ELR (cell line): Measurements from ENCODE around the gene CYSLTR2.
A peak's percentile ranks its signal among the peaks of the same experiment; 100 is the strongest.

Source experiments
- DNase-seq: peaks from one replicate; pipeline ENCODE4 v3.0.0-alpha.2; 2015; ENCODE audit warnings: low read depth

Gene CYSLTR2, protein sequence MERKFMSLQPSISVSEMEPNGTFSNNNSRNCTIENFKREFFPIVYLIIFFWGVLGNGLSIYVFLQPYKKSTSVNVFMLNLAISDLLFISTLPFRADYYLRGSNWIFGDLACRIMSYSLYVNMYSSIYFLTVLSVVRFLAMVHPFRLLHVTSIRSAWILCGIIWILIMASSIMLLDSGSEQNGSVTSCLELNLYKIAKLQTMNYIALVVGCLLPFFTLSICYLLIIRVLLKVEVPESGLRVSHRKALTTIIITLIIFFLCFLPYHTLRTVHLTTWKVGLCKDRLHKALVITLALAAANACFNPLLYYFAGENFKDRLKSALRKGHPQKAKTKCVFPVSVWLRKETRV

DNA sequence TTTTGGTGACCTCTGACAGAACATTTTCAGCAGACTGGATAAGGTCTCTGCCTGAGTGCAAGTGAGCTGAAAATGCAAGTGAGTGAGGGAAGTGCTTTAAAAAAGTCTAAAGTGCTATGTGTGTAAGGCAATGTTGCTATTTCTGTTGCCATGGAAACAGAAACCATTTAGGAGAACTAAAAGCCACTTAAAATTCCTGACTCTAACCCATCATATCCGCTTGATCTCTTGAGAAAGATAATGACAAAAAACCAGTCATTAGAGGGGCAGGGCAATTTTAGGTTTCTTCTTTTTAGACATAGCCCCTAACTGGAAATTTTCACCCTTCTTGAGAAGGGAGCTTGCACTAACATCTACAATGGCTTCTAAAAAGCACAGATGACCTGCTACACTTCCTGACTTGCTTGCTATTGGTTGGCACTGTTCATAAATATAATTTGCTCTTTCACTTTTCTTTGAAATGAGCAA lies at the start of gene CYSLTR2:
CYSLTR2 (plus strand) TSS at position 458 of the 468 bp plus-strand sequence. CDS start 52,889 bp downstream, outside the sequence.
- DNase-seq, result peak; percentile 35

DNA sequence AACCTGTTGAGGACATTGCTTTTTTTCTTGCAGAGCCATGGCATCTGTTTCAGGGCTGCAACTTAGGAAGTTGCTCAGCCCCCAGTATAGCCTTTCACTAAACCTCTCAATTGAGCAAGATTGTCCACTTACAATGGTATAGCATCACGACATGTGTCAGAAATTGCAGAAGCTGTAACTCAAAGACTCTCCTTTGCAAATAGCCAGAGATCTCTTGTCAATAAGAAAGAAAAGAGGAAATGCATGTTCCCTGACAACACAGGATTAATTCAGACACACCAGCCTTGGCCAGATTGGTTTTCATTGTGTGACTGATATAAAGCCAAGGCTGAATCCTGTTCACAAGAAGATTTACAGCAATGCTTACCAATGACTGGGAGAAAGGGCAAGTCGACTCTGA lies 38.7 kb upstream of the CYSLTR2 start:
- DNase-seq, result no peak

DNA sequence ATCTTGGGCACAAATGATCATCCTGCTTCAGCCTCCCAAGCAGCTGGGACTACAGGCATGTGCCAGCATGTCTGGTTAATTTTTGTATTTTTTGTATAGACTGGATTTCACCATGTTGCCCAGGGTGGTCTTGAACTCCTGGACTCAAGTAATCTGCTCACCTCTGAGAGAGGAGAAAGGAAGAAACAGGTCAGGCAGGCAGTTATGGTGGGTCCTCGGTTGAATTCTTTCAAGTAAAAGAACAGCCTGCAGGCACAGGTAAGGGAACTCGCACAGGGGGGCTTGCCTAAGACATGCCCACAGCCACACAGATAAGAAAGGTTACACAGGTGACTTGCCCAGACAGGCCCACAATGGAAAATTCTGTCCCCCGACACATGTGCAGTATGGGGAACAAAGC lies 34.8 kb upstream of the CYSLTR2 start:
- no peak for DNase-seq

DNA sequence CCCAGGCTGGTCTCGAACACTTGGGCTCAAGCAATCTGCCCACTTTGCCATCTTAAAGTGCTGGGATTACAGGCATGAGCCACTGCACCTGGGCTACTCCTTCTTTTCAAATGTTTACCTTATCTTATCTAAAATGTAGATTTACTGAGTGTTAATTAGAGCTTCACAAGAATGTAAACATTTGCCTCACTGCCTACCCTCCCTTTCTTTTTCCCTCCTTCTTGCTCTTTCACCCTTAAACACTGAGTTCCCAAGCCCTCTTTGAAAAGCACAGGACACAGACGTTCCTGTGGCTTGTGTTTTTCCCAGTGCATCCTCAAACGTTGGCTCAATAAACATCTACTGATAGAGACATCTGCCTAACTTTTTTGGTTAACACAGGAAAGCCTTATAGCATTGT lies 32.7 kb upstream of the CYSLTR2 start:
- DNase-seq, result no peak

DNA sequence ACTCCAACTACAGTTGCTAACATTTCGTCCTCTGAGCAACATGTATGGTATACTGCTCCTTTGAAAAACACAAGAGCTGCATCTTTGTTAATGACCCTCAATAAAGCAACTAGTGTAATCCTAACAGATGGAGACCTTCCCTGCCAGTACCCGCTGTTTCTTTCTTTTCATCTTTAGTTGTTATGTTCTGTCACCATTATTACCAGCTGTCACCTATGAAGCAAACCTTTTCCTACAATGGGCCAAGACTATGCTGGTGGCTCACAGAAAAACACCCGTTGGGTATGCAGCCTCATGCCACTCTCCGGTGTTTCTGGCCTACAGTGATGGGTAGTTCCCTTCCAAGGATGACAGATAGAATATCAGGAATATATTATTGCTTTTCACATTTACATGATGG lies 29.7 kb upstream of the CYSLTR2 start:
- no peak for DNase-seq

DNA sequence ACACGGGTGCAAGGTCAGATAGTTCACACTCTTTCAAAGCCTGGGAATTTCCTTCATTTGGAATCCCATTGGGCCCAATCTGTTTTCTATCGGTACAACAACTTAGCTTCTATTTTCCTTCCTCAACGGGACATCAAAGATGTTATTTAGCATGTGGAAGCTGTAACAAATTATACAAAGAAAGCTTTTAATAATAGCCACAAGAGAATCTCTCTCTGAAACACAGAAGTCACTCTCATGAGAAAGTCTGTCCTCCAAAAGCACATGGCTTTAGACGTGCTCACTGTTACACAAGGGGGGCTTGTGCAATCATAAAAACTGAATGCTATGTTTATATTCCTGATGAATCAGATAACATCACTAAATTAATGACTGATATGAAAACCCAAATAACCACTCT lies 28.9 kb upstream of the CYSLTR2 start:
- no peak for DNase-seq

DNA sequence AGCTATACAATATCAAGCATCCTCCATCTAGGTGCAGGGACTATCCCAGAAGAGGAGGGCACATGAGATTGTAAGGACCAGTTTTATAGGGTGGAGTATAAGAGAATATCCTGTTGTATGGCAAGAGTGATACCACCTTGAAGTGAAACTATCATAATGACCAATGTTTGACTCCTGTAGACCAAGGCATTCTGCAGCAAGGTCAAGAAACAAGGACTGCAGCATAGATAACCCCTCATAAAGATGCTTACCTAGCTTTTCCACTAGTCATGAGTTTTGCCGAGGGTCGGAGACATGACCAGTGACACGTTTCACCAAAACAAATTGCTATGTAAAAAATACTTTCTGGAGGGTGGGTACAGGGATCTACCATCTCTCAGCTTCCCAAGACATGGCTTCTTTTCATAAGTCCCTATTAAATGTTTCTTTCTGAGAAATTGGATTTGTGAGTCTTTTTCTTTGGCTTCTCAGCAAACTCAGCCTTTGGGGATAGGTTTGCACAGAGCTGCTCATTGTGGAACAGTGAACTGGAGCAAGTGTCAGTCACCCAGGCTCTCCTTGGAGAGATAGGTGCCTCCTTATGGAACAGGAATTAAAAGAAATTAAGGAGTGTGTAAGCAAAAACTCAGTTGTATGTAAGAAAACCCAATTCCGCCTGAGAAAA lies 28.2 kb upstream of the CYSLTR2 start:
- no peak for DNase-seq

DNA sequence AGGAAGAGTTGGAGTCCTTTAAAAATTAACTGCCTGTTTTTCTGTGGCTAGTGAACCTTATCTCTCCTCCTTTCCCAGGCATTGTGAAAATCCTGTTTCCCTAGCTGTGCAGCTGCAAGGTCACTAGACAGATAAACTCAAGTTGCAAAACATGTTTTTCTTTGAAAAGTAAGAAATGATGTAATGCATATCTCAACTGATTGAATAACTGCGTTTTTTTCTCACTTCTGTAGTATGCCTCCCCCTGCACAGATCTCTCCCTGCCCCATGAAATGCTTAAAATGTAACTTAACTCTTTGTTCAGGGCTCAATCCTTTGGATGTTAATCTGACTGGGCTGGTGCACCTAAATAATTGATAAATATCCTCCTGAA lies 27.7 kb upstream of the CYSLTR2 start:
- DNase-seq, result no peak

DNA sequence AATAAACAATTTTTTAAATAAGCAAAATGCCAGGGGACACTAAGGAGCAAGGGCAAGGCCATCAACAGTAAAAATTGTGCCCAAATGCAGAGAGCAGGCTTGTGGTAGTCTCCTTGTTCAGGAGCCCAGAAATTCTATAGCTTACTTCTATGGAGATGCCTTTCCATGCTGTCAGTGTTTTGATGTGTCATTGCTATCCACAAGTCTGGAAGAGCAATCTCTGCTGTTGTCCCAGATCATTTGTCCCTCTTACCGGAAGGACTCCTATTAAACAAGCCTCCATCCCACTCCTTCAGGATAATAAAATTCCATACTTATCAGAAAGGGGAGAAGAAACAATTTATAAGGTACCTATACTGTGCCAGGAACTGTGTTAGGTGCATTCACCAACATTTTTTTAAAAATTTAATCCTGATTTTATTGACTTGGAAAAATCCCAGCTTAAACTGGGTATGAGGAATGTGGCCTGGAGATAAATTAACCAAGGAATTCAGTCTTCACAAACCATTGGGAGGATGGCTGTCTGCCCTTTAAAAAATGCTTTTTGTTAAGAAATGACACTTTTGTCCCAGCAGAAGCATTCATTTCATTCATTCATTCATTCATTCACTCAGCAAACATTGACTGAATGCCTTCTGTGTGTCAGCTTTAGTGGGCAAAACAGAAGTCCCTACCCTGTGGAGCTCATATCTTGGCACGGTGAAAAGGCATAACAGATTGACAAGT lies 26.8 kb upstream of the CYSLTR2 start:
- DNase-seq, result no peak

DNA sequence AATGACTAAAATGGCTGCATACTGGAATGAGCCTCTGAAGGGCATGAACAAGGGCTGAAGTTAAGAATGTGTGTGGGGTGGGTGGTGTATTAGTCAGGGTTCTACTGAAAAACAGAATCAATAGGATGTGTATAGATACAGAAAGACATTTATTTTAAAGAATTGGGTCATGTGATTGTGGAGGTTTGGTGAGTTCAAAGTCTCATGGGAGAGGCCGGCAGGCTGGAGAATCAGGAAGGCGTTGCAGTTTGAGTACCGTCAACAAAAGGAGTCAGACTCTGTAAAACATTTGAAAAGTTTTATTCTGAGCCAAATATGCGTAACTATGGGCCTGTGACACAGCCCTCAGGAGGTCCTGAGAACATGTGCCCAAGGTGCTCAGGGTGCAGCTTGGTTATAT lies 24.5 kb upstream of the CYSLTR2 start:
- DNase-seq, result no peak

DNA sequence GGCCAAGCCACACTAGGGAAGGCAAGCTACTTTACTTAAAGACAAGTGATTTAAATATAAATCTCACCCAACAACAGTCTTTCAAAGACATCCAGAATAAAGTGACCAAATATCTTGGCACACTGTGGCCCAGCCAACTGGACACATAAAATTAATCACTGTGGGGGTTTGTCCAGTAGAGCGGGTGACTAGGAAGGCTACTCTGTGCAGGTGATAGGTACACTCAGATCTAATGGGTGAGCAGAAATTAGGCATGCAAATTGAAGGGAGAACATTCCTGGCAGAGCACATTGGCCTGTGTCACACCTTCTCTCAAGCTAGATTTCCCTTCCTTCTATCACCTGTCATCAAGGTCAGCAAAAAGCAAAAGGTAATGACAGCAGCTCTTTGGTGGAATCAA lies 23.4 kb upstream of the CYSLTR2 start:
- DNase-seq, result no peak

DNA sequence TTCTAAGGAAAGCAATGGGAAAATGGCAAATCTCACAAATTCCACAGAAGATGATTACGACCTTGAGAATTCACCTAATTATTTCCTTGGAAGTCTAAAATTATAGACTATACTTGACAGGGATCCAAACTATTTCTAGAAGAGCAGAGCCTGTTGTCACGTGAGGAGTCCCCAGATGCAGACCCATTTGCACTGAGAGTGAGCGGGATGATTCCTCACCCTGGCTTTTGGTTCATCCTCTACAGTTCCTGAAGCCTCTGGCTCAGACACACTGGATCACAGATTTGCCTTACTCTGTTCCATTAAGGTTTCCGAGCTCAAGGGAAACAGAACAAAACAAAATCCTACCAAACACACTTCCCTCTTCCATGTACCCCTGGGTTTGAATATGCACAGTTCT lies 23.0 kb upstream of the CYSLTR2 start:
- no peak for DNase-seq

DNA sequence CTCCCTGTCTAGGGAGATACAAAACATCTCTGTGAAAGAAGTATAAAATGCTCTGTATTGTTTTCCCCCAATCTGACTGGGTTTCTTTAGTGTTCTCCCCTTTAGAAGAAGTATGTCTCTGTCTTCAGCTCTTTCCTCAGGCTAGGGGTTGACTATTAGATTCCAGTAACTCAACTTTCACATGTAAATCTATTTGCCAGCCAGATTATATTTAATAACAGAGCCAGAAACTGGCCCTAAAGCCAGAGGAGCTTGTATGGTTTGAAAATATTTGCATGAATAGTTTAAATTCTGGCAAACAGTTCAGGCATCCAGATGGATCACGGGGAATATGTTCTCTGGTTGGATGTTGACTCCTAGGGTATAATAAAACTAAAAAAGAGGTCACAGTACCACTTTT lies 22.3 kb upstream of the CYSLTR2 start:
- DNase-seq, result no peak

DNA sequence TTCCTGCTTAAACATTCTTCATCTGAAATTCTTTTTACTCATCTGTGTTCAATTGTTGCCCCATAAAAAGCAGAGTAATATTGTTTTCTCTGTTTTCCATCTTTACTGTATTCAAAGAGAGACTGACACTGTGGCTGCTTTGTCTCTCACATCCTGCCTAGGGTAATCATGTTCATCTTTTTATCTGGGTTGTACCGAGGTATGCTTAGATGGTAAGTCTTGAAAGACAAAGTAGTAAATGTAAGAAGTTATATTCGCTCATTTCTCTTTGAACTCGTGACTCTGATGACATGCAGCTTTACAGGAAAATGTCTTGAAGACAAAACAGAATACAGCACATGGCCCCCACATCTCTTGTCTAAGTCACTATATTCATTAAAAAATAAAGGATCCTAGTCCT lies 20.0 kb upstream of the CYSLTR2 start:
- no peak for DNase-seq

DNA sequence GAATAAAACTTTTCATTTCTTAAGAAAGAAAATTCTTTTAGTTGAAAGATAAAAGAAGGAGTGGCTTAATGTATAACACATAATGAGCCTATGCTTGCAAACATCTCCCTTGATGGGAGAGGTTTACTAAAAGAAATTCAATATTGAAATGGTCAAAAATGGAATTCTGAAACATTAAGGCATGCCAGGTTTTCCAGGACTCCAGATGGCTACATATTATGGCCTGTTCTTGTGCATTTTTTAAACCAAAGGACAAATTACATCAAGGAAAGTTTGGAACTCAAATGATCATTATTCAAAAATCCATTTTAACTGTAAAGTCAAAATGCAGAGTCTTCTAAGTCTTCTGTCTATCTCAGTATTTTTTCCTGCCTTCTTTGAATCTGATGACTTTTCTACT lies 19.1 kb upstream of the CYSLTR2 start:
- DNase-seq, result no peak

DNA sequence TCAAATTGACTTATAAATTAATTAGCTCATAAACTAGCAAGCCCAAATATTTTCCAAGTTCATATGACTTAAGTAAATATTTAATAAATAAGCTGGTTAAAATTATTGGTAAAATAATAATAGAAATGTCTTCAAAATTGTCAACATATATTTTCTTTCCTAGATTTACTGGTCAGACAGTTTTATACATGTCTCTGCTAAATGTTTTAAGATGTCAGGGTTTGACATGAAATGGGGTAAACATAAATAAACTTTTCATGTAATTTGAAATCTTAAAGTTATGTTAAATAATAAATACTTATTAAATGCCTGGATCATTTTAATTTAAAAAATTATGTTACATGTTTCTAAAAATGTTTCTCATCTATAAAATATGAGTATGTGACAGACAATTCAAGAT lies 18.3 kb upstream of the CYSLTR2 start:
- no peak for DNase-seq

DNA sequence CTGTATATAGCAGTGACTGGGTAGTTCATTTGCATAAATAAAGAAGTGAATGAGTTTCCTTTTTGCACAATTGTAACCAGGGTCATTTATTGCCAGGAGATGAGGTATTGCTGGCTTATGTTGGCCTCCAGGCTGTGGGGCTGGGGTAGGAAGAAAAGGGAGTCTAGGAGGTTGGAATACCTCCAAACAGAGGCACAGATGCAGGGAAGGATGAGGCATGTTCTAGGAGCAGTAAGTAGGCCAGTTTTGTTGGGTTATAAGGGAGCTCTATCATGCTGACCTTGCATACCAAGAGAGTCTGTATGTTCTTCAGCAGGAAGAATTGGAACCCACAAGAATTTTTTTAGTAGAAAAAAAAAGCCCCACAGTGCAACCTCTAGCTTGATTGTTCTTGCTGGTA lies 17.2 kb upstream of the CYSLTR2 start:
- no peak for DNase-seq

DNA sequence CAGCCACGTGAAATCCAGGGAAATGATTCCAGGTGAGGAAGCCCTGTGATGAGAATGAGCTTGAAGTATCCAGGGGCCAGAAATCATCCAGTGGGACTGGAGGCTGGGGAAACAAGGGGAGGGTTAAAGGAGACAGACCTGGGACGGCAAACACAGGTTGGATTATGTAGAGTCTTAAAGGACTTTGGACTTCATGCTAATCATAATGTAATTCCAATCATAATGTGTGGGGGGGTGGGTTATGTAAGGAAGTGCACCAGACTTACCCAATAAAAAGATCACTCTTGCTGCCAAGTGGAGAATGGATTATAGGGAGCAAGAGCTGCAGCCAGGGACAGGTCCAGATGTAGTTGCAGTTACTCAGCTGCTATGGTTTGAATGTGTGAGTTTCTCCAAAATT lies 16.1 kb upstream of the CYSLTR2 start:
- DNase-seq, result no peak

DNA sequence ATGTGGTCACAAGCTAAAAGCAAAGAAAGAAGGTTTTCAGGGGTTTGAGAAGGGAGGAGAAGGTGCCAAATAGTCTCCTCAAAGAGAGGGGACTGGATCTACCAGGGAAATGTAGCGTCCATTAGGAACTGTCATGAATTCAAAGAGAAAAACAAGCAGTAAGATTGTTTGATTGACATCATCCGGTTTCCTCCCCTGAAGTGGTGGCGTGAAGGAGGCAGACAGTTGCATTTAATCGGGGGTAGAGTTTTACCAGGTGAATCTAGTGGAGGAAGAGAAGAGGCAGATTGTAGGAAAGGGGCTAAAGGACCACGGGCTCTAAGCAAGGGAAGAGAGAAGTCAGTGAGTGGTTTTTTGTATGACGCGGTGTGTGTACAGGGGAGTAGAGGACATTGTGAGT lies 13.0 kb upstream of the CYSLTR2 start:
- DNase-seq, result no peak

DNA sequence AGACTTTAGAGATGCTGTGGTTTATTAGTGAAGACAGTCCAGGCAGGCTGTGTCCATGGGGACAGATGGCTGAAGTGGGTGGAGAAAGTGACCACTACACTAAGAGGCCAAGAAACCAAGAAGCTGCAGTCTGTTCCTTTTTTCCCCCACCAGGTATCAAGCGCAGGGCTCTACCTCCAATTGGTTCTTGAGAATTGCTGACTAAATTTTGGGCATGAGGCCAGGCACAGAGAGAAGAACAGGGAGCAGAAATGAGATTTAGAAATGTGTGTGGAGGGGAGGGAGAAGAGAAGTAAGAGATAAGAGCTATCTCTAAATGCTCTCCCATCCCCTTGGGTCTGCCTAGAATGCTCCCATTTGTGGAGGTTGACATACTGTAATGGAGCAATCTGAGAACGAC lies 12.3 kb upstream of the CYSLTR2 start:
- no peak for DNase-seq

DNA sequence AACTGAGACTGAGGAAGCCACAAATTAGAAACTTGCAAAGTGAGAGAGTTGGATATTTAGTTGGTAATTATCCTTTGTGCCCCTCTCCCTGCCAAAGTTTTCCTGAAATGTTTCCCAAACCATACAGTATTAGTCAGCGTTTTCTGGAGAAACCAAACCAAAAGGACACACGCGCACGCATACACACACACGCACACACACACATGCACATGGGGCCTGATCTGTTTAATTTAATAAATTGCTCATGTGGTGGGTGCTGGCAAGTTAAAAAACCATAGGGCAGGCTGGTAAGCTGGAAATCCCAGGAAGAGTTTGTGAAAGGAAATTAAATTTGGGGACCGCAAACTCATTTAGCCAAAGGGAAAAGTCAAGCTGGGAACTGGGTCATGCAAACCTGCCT lies 11.7 kb upstream of the CYSLTR2 start:
- DNase-seq, result no peak

DNA sequence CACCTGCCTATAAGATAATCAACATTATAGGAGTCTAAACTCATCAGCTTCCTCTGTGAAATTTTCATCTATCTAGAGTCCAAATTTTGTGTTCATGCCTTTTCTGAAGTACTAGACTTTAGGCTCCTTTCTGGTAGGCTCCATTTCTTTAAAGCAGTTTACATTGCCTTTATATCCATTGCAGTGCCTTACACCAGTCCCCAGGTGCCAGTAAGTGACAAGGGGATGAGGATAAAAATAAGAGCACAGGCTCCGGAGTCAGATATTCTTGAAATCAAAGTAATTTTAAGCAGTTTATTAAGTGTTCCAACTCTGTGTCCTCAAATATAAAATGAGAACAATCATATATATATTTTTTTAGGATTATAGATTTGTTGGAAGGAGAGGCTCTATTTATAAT lies 10.6 kb upstream of the CYSLTR2 start:
- no peak for DNase-seq

DNA sequence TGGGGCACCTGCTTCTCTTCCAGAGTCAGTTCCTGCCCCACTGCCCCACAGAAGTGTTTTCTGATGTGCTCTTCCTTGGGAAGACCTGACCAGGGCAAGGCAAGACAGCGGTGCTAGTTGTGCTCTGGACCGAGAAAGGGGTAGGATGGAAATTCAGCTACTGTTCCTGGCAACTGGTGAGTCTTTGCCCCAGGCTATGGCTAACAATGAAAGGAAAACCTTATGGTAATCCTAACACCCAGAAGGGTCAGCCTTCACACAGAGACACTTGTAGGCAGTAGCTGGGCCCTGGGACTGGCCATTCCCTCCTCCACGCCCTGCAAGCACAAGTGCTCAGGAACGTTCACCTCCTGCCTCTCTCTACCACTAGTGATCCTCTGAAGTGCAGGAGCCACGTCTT lies 9.6 kb upstream of the CYSLTR2 start:
- no peak for DNase-seq
